SJCRH30 (cell line): ENCODE data around the gene GCNT3. TPM values are rescaled to one million over a fixed set of nuclear protein-coding genes. Genes with fewer than 3 reads are reported as not detected.
"Not testable (repeated sequence)": the region's sequence is repeated elsewhere in the genome, so short reads cannot be mapped to it uniquely, and the experiment has no call there.

ENCODE experiments used
- DNase-seq, 2 experiments: peaks; one replicate each; pipeline ENCODE4 v3.0.0-alpha.2; 2015 to 2020
- H3K27ac ChIP-seq: fragments of 250-450 bp; sonication (Bioruptor Pico); 2 replicates; pipeline ENCODE4 v1.5.1; 2020; ENCODE audit warnings: mild to moderate bottlenecking, moderate library complexity
- H3K27me3 ChIP-seq: fragments of 250-450 bp; sonication (Bioruptor Pico); 2 replicates; pipeline ENCODE4 v1.5.1; 2020; ENCODE audit warnings: mild to moderate bottlenecking, moderate library complexity
- H3K36me3 ChIP-seq: fragments of 250-450 bp; sonication (Bioruptor Pico); 2 replicates; pipeline ENCODE4 v1.5.1; 2020; ENCODE audit warnings: mild to moderate bottlenecking, moderate library complexity
- H3K4me1 ChIP-seq: fragments of 250-450 bp; sonication (Bioruptor Pico); 2 replicates; pipeline ENCODE4 v1.5.1; 2020; ENCODE audit warnings: mild to moderate bottlenecking, moderate library complexity
- H3K4me3 ChIP-seq: fragments of 250-450 bp; sonication (Bioruptor Pico); 2 replicates; pipeline ENCODE4 v1.5.1; 2020; ENCODE audit warnings: mild to moderate bottlenecking, moderate library complexity
- H3K9me3 ChIP-seq: fragments of 250-450 bp; sonication (Bioruptor Pico); replicated peaks from 2 replicates; pipeline ENCODE4 v1.5.1; 2020; ENCODE audit warnings: mild to moderate bottlenecking, moderate library complexity
- total RNA-seq: library from RNA; depleted of rRNA; stranded (reverse); fragments of >200 nt; shearing (Covaris generic); gene quantifications from 2 replicates; pipeline ENCODE4 v1.2.3, GENCODE V29; 2014

Gene GCNT3
- total RNA-seq, 1 experiment from 2014 or later = 0.08 TPM

GRCh38 chr15:59596640-59597039, 14.9 kb upstream of the GCNT3 start:
- H3K9me3 ChIP-seq = no peaks in the 10 kb centered on the region
- DNase-seq = no peak
- 0 out of 2 replicates have a peak, but pooled peaks cover 3% of the 10 kb centered on the region for H3K4me1 ChIP-seq
- H3K27ac ChIP-seq = no peak overlapping the region
- no peaks in the 10 kb centered on the region for H3K36me3 ChIP-seq
- no peaks in the 10 kb centered on the region for H3K27me3 ChIP-seq
- no peak overlapping the region for H3K4me3 ChIP-seq

- Histone ChIP-seq H3K9me3 (no peaks in the 10 kb centered on the region), H3K27me3 (no peaks in the 10 kb centered on the region), H3K27ac (no peak overlapping the region), H3K4me1 (no peaks in the 10 kb centered on the region), H3K4me3 (no peak overlapping the region), H3K36me3 (no peaks in the 10 kb centered on the region)
- no peak for DNase-seq
These were observed 13.1 kb upstream of the GCNT3 start for GRCh38 chr15:59598461-59598860.

GRCh38 chr15:59605994-59606393, 5.6 kb upstream of the GCNT3 start:
- Histone ChIP-seq H3K27me3 (no peaks in the 10 kb centered on the region), H3K27ac (no peak overlapping the region), H3K4me3 (no peak overlapping the region), H3K36me3 (no peaks in the 10 kb centered on the region), H3K9me3 (peaks cover 2% of the 10 kb centered on the region; the same call in 1 of the 2 replicates), H3K4me1 (no peaks in the 10 kb centered on the region)
- DNase-seq = no peak

GRCh38 chr15:59609730-59610712, 1.6 kb upstream of the GCNT3 start:
- peak; percentile 17 to 35 for DNase-seq
- 0 out of 2 replicates have a peak, but pooled peaks cover 2% of the 10 kb centered on the region for H3K9me3 ChIP-seq
- H3K4me1 ChIP-seq = no peaks in the 10 kb centered on the region
- no peaks in the 10 kb centered on the region for H3K27me3 ChIP-seq
- H3K4me3 ChIP-seq = no peak overlapping the region
- no peak overlapping the region for H3K27ac ChIP-seq
- no peaks in the 10 kb centered on the region for H3K36me3 ChIP-seq

GRCh38 chr15:59614153-59614552, 2.6 kb downstream of the GCNT3 start:
- Histone ChIP-seq H3K4me1 (no peaks in the 10 kb centered on the region), H3K4me3 (no peak overlapping the region), H3K27me3 (no peaks in the 10 kb centered on the region), H3K27ac (no peak overlapping the region), H3K9me3 (no peaks in the 10 kb centered on the region), H3K36me3 (no peaks in the 10 kb centered on the region)
- DNase-seq = no peak

GRCh38 chr15:59615661-59616060, 4.1 kb downstream of the GCNT3 start:
- Histone ChIP-seq H3K27ac (no peak overlapping the region), H3K27me3 (no peaks in the 10 kb centered on the region), H3K9me3 (no peaks in the 10 kb centered on the region), H3K4me1 (no peaks in the 10 kb centered on the region), H3K4me3 (no peak overlapping the region), H3K36me3 (no peaks in the 10 kb centered on the region)
- no peak for DNase-seq

- no peak for DNase-seq
- no peak overlapping the region for H3K27ac ChIP-seq
- H3K36me3 ChIP-seq = no peaks in the 10 kb centered on the region
- no peak overlapping the region for H3K4me3 ChIP-seq
- no peaks in the 10 kb centered on the region for H3K4me1 ChIP-seq
- no peaks in the 10 kb centered on the region for H3K27me3 ChIP-seq
- H3K9me3 ChIP-seq = no peaks in the 10 kb centered on the region
These were observed 4.8 kb downstream of the GCNT3 start for GRCh38 chr15:59616379-59616778.

GRCh38 chr15:59618406-59618805, 6.8 kb downstream of the GCNT3 start:
- no peak for DNase-seq
- Histone ChIP-seq H3K36me3 (no peaks in the 10 kb centered on the region), H3K9me3 (no peaks in the 10 kb centered on the region), H3K27me3 (no peaks in the 10 kb centered on the region), H3K27ac (no peak overlapping the region), H3K4me3 (no peak overlapping the region), H3K4me1 (no peaks in the 10 kb centered on the region)

- H3K9me3 ChIP-seq = no peaks in the 10 kb centered on the region
- no peaks in the 10 kb centered on the region for H3K4me1 ChIP-seq
- H3K4me3 ChIP-seq = no peak overlapping the region
- DNase-seq = peak; percentile 50 to 72
- H3K27me3 ChIP-seq = no peaks in the 10 kb centered on the region
- H3K36me3 ChIP-seq = no peaks in the 10 kb centered on the region
- H3K27ac ChIP-seq = no peak overlapping the region
These were observed 10.7 kb downstream of the GCNT3 start for GRCh38 chr15:59622289-59622688.

- H3K27ac ChIP-seq = no peak overlapping the region
- H3K4me1 ChIP-seq = no peaks in the 10 kb centered on the region
- no peaks in the 10 kb centered on the region for H3K9me3 ChIP-seq
- H3K27me3 ChIP-seq = no peaks in the 10 kb centered on the region
- DNase-seq = peak; percentile 15 to 55
- H3K36me3 ChIP-seq = peaks cover 4% of the 10 kb centered on the region
- no peak overlapping the region for H3K4me3 ChIP-seq
These were observed 21.1 kb downstream of the GCNT3 start for GRCh38 chr15:59632714-59633113.

GRCh38 chr15:59636184-59636583, 24.6 kb downstream of the GCNT3 start:
- no peaks in the 10 kb centered on the region for H3K4me1 ChIP-seq

GRCh38 chr15:59637507-59637906, 25.9 kb downstream of the GCNT3 start:
- H3K4me3 ChIP-seq, DNase-seq, H3K9me3 ChIP-seq, H3K4me1 ChIP-seq, H3K27ac ChIP-seq, H3K27me3 ChIP-seq: not testable (repeated sequence)
- H3K36me3 ChIP-seq = peaks cover 20% of the 10 kb centered on the region

More at GRCh38 chr15:59636184-59636583, 24.6 kb downstream of the GCNT3 start:
- Histone ChIP-seq H3K27ac (no peak overlapping the region), H3K9me3 (no peaks in the 10 kb centered on the region), H3K4me3 (no peak overlapping the region), H3K27me3 (no peaks in the 10 kb centered on the region), H3K36me3 (peaks cover 16% of the 10 kb centered on the region)
- DNase-seq = no peak

- Histone ChIP-seq H3K36me3 (peaks cover 49% of the 10 kb centered on the region), H3K27ac (no peak overlapping the region), H3K27me3 (no peaks in the 10 kb centered on the region), H3K9me3 (no peaks in the 10 kb centered on the region), H3K4me1 (no peaks in the 10 kb centered on the region), H3K4me3 (no peak overlapping the region)
- no peak for DNase-seq
These were observed 30.8 kb downstream of the GCNT3 start for GRCh38 chr15:59642351-59642750.

GRCh38 chr15:59644756-59645155, 33.2 kb downstream of the GCNT3 start:
- Histone ChIP-seq H3K27ac (no peak overlapping the region), H3K9me3 (no peaks in the 10 kb centered on the region), H3K36me3 (peaks cover 56% of the 10 kb centered on the region), H3K4me1 (no peaks in the 10 kb centered on the region), H3K27me3 (no peaks in the 10 kb centered on the region), H3K4me3 (no peak overlapping the region)
- DNase-seq = no peak

GRCh38 chr15:59645812-59646211, 34.2 kb downstream of the GCNT3 start:
- H3K27ac ChIP-seq, H3K4me1 ChIP-seq, H3K4me3 ChIP-seq, H3K27me3 ChIP-seq, H3K9me3 ChIP-seq, DNase-seq: not testable (repeated sequence)
- H3K36me3 ChIP-seq = peaks cover 67% of the 10 kb centered on the region

- no peaks in the 10 kb centered on the region for H3K9me3 ChIP-seq
- no peaks in the 10 kb centered on the region for H3K4me1 ChIP-seq
- DNase-seq = no peak
- peaks cover 70% of the 10 kb centered on the region for H3K36me3 ChIP-seq
- H3K4me3 ChIP-seq = no peak overlapping the region
- H3K27ac ChIP-seq = no peak overlapping the region
- no peaks in the 10 kb centered on the region for H3K27me3 ChIP-seq
These were observed 34.7 kb downstream of the GCNT3 start for GRCh38 chr15:59646277-59646676.
